SJCRH30 (cell line): ENCODE results near the gene CXCL16. TPM values are rescaled to one million over a fixed set of nuclear protein-coding genes. Genes with fewer than 3 reads are reported as not detected.
"Not testable (repeated sequence)": the region's sequence is repeated elsewhere in the genome, so short reads cannot be mapped to it uniquely, and the experiment has no call there.

ENCODE experiments used
- DNase-seq, 2 experiments: peaks; one replicate each; pipeline ENCODE4 v3.0.0-alpha.2; 2015 to 2020
- H3K27ac ChIP-seq: fragments of 250-450 bp; sonication (Bioruptor Pico); 2 replicates; pipeline ENCODE4 v1.5.1; 2020; ENCODE audit warnings: mild to moderate bottlenecking, moderate library complexity
- H3K27me3 ChIP-seq: fragments of 250-450 bp; sonication (Bioruptor Pico); 2 replicates; pipeline ENCODE4 v1.5.1; 2020; ENCODE audit warnings: mild to moderate bottlenecking, moderate library complexity
- H3K36me3 ChIP-seq: fragments of 250-450 bp; sonication (Bioruptor Pico); 2 replicates; pipeline ENCODE4 v1.5.1; 2020; ENCODE audit warnings: mild to moderate bottlenecking, moderate library complexity
- H3K4me1 ChIP-seq: fragments of 250-450 bp; sonication (Bioruptor Pico); 2 replicates; pipeline ENCODE4 v1.5.1; 2020; ENCODE audit warnings: mild to moderate bottlenecking, moderate library complexity
- H3K4me3 ChIP-seq: fragments of 250-450 bp; sonication (Bioruptor Pico); 2 replicates; pipeline ENCODE4 v1.5.1; 2020; ENCODE audit warnings: mild to moderate bottlenecking, moderate library complexity
- H3K9me3 ChIP-seq: fragments of 250-450 bp; sonication (Bioruptor Pico); replicated peaks from 2 replicates; pipeline ENCODE4 v1.5.1; 2020; ENCODE audit warnings: mild to moderate bottlenecking, moderate library complexity
- total RNA-seq: library from RNA; depleted of rRNA; stranded (reverse); fragments of >200 nt; shearing (Covaris generic); gene quantifications from 2 replicates; pipeline ENCODE4 v1.2.3, GENCODE V29; 2014; rRNA removed

The CXCL16 gene
- total RNA-seq, 1 experiment from 2014 or later = not detected

DNA sequence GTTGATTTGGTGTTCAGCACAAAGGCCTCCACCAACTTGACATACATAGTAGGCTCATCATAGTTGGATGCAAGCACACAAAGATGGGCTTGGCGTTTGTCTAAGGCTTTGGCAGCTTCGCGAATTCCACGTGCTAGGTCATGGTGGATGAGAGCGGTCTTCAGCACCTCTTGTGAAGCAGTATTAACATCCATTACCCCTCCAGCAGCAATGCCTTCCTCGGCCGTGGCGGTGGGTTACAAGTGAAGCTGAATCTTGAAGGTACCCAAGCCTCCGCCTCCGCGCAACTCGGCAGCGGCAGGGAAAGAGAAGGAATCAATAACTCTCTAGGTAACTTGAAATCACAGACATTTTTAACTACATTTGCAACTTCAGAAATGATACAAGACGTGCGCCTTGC, 34.7 kb downstream of the CXCL16 start:
- no peak for DNase-seq
- no peaks in the 10 kb centered on the region for H3K36me3 ChIP-seq
- no peaks in the 10 kb centered on the region for H3K4me1 ChIP-seq
- no peak overlapping the region for H3K4me3 ChIP-seq
- H3K27ac ChIP-seq = no peak overlapping the region
- H3K9me3 ChIP-seq = no peaks in the 10 kb centered on the region
- no peaks in the 10 kb centered on the region for H3K27me3 ChIP-seq

DNA sequence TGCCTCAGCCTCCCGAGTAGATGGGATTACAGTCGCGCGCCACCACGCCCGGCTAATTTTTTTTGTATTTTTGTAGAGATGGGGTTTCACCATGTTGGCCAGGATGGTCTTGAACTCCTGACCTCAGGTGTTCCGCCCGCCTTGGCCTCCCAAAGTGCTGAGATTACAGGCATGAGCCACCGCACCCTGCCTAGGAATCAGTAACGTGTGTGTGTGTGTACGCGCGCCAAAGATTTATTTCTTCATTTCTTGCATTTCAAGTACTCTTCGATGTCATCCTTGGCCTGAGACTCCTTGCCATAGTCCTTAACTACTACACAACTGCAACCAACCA, 35.2 kb downstream of the CXCL16 start:
- not testable (repeated sequence) for H3K4me1 ChIP-seq, H3K27me3 ChIP-seq, H3K9me3 ChIP-seq, DNase-seq, H3K36me3 ChIP-seq
- peak overlapping the region; percentile 95 for H3K4me3 ChIP-seq
- H3K27ac ChIP-seq = peak overlapping the region; percentile 75

DNA sequence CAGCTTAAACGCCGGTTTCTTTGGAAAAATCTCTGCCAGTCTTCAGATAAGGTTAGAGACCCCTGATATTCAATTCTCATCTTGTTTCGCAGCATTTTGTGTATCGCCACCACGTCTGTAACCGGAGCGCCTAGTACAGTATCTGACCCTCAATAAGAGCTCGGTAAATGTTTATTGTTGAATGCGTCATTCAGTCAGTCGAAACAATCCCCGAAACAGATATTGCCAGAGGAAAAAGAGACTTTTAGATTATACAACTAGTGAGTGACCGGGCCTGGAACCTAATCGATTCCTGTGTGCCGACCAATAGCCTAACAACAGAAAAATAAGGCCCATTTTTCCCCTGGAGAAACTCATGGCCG, 36.4 kb downstream of the CXCL16 start:
- DNase-seq = no peak
- no peaks in the 10 kb centered on the region for H3K36me3 ChIP-seq
- H3K27ac ChIP-seq = no peak overlapping the region; the same call in 1 of the 2 replicates
- H3K27me3 ChIP-seq = no peaks in the 10 kb centered on the region
- H3K9me3 ChIP-seq = no peaks in the 10 kb centered on the region
- peak overlapping the region; percentile 95 for H3K4me3 ChIP-seq
- no peaks in the 10 kb centered on the region for H3K4me1 ChIP-seq

DNA sequence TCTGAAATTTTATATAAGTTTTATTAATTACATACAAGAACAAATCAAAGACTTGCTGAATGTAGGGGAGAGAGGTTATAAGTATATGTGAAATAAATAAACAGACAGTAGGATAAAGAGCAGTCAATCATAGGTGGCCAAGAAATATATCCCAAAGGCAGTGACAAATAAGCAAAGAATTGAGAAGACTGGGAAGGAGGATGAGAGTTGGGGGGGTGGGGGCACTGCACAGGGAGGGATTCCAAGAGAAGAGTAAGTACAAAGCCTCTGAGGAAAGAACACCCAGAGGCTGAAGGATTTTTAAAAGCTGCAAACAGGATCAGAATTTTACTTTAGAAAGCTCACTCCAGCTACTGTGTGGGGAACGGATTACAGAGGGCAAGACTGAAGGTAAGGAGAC, 38.6 kb downstream of the CXCL16 start:
- Histone ChIP-seq H3K27ac (no peak overlapping the region), H3K36me3 (no peaks in the 10 kb centered on the region), H3K4me3 (no peak overlapping the region), H3K9me3 (no peaks in the 10 kb centered on the region), H3K4me1 (no peaks in the 10 kb centered on the region), H3K27me3 (no peaks in the 10 kb centered on the region)
- no peak for DNase-seq

DNA sequence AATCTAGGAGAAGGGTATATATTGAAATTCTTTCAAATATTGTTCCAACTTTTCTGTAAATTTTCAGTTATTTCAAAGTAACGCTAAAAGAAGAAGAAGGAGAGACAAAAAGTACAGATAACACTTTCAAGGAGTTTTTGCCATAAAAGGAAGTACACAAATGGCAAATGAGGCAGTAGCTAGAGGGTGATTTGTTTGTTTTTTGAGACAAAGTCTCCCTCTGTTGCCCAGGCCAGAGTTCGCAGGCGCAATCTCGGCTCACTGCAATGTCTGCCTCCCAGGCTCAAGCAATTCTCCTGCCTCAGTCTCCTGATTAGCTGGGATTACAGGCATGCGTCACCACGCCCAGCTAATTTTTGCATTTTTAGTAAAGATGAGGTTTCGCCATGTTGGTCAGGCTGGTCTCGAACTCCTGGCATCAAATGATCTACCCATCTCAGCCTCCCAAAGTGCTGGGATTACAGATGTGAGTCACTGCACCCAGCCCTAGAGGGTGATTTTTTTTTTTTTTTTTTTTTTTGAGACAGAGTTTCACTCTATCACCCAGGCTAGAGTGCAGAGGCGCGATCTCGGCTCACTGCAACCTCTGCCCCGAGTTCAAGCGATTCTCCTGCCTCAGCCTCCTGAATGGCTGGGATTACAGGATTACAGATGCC, 40.2 kb downstream of the CXCL16 start:
- H3K36me3 ChIP-seq, H3K4me3 ChIP-seq, H3K9me3 ChIP-seq, H3K27me3 ChIP-seq, H3K4me1 ChIP-seq, H3K27ac ChIP-seq, DNase-seq: not testable (repeated sequence)

DNA sequence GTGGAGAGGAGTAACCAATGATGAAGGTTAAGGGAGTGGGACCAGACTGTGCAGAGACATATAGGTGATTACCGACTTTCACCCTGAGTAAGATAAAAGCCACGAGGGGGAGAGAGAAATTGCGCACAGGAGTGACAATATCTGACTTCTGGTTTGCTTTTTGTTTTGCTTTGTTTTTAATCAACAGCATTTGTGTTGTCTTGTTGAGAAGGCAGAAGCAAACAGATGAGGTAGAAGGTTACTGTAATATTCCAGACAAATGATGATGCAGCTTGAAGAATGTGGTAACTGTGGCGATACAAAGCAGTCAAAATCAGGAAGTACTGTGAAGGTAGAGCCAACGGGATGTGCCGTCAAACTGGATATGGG, 43.3 kb downstream of the CXCL16 start:
- no peaks in the 10 kb centered on the region for H3K27me3 ChIP-seq
- no peaks in the 10 kb centered on the region for H3K36me3 ChIP-seq
- H3K4me3 ChIP-seq = no peak overlapping the region
- no peak for DNase-seq
- H3K9me3 ChIP-seq = no peaks in the 10 kb centered on the region
- no peak overlapping the region for H3K27ac ChIP-seq
- no peaks in the 10 kb centered on the region for H3K4me1 ChIP-seq

DNA sequence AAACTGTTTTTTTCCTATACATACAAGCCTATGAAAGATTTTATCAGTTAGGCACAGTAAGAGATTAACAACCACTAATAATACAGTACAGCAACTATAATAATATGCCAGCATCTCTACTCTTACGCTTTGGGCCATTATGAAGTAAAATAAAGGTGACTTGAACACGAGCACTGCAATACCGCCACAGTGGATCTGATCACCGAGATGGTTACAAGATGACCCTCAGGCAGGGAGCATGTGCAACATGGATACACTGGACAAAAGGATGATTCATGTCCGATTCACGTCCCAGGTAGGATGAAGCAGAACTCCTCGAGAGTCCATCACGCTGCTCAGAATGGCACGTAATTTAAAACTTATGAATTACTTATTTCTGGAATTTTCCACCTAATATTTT, 46.3 kb downstream of the CXCL16 start:
- Histone ChIP-seq H3K27me3 (no peaks in the 10 kb centered on the region), H3K4me1 (no peaks in the 10 kb centered on the region), H3K27ac (no peak overlapping the region), H3K9me3 (no peaks in the 10 kb centered on the region), H3K36me3 (peaks cover 14% of the 10 kb centered on the region), H3K4me3 (no peak overlapping the region)
- DNase-seq = no peak

DNA sequence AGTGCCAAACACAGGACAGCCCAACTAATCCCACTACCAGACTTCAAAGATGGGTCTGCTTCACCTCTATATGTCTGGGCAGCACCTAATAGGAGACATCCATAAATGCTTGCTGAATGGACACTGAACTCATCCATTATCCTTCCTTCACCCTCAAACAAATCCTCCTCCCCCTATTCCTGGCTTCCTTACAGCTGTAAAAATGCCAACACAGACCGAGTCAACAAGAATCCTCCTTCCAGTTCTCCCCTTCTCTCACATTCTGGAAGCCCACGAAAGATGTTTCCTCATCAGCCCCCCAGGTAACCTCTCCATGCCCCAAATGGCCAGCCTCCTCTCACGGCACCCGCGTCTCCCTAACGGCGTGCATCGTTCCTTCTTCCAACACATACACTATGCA, 48.0 kb downstream of the CXCL16 start:
- H3K9me3 ChIP-seq = no peaks in the 10 kb centered on the region
- peaks cover 16% of the 10 kb centered on the region for H3K36me3 ChIP-seq

DNA sequence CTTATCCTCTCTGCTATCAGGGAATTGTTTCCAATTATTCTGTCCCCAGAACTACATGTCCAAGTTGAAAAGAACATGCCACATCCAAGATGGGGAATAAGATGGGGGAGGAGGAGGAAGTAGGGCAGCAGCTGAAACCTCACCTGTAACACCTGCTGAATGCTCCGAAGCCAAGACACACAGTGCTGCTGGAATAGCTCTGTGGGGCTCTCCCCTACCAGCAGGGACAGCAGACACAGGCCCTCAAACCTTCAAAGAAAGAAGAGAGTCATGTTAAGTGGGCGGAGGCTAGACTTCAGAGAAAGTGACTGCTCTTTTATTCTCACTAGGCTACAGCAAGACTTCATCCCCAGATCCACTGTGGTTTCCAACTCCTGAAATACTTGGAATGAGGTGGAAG, 49.0 kb downstream of the CXCL16 start:
- no peak for DNase-seq
- Histone ChIP-seq H3K4me3 (no peak overlapping the region), H3K27me3 (no peaks in the 10 kb centered on the region), H3K9me3 (no peaks in the 10 kb centered on the region), H3K36me3 (peaks cover 16% of the 10 kb centered on the region), H3K27ac (no peak overlapping the region), H3K4me1 (no peaks in the 10 kb centered on the region)

More for the DNA sequence above, 48.0 kb downstream of the CXCL16 start:
- DNase-seq = no peak
- Histone ChIP-seq H3K4me3 (no peak overlapping the region), H3K27me3 (no peaks in the 10 kb centered on the region), H3K4me1 (no peaks in the 10 kb centered on the region), H3K27ac (no peak overlapping the region)

DNA sequence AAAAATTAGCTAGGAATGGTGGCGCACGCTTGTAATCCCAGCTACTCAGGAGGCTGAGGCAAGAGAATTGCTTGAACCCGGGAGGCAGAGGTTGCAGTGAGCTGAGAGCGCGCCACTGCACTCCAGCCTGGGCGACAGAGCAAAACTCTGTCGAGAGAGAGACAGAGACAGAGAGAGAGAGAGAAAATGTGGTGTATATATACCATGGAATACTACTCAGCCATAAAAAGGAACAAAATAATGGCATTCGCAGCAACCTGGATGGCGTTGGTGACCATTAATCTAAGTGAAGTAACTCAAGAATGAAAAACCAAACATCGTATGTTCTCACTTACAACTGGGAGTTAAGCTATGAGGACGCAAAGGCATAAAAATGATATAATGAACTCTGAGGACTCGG, 49.9 kb downstream of the CXCL16 start:
- H3K27ac ChIP-seq, DNase-seq, H3K4me1 ChIP-seq, H3K4me3 ChIP-seq, H3K9me3 ChIP-seq, H3K27me3 ChIP-seq: not testable (repeated sequence)
- peaks cover 16% of the 10 kb centered on the region for H3K36me3 ChIP-seq

DNA sequence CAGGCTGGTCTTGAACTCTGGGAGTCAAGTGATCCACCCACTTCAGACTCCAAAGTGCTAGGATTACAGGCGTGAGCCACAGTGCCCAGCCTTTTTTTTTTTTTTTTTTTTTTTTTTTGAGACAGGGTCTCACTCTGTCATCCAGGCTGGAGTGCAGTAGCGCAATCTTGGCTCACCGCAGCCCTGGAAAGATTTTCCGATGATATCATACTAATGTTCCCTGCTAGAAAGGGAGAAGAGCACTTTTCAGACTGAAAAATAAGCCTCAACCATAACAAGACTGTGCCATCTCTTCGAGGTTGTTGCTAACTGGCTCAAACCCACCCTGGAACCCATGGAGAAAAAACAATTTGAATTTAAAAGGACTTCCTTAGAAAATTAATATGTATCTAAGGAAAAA, 56.0 kb downstream of the CXCL16 start:
- not testable (repeated sequence) for DNase-seq, H3K4me1 ChIP-seq, H3K27ac ChIP-seq, H3K36me3 ChIP-seq, H3K27me3 ChIP-seq, H3K4me3 ChIP-seq, H3K9me3 ChIP-seq

Other genes with a start within 250 kb of the CXCL16 start
- 0.08 TPM in 1 of 2 replicates, not detected in the other for gene SPNS2, start 241.0 kb downstream of the CXCL16 start, total RNA-seq
- 37.0 and 40.3 TPM in 2 replicates for gene MYBBP1A, start 184.5 kb downstream of the CXCL16 start, total RNA-seq
- gene GGT6, start 179.4 kb downstream of the CXCL16 start, total RNA-seq = not detected in 2 replicates
- gene SMTNL2, start 155.4 kb downstream of the CXCL16 start, total RNA-seq = 0.23 TPM in 1 of 2 replicates, not detected in the other
- 3.0 and 3.6 TPM in 2 replicates for gene ALOX15, start 98.2 kb downstream of the CXCL16 start, total RNA-seq
- gene PELP1, start 35.8 kb downstream of the CXCL16 start, total RNA-seq = 23.6 and 27.2 TPM in 2 replicates
- 23.3 and 23.9 TPM in 2 replicates for gene ARRB2, start 29.3 kb downstream of the CXCL16 start, total RNA-seq
- 5.5 and 5.6 TPM in 2 replicates for gene MED11, start 8.5 kb downstream of the CXCL16 start, total RNA-seq
- not detected in 2 replicates for gene ZMYND15, start 95 bp downstream of the CXCL16 start, total RNA-seq
- gene TM4SF5, start 32.0 kb upstream of the CXCL16 start, total RNA-seq = not detected in 2 replicates
- gene VMO1, start 46.4 kb upstream of the CXCL16 start, total RNA-seq = 4.3 and 8.3 TPM in 2 replicates
- gene GLTPD2, start 49.0 kb upstream of the CXCL16 start, total RNA-seq = not detected in 2 replicates
- gene PSMB6, start 56.2 kb upstream of the CXCL16 start, total RNA-seq = 120 and 135 TPM in 2 replicates
- 11.7 and 14.8 TPM in 2 replicates for gene PLD2, start 67.2 kb upstream of the CXCL16 start, total RNA-seq
- gene MINK1, start 93.4 kb upstream of the CXCL16 start, total RNA-seq = 12.2 and 12.4 TPM in 2 replicates
- 0.16 and 0.20 TPM in 2 replicates for gene C17orf107, start 159.6 kb upstream of the CXCL16 start, total RNA-seq
- gene CHRNE, start 163.2 kb upstream of the CXCL16 start, total RNA-seq = 0.10 and 0.20 TPM in 2 replicates
- gene GP1BA, start 192.3 kb upstream of the CXCL16 start, total RNA-seq = not detected in 2 replicates
- gene SLC25A11, start 200.1 kb upstream of the CXCL16 start, total RNA-seq = 43.9 and 45.3 TPM in 2 replicates
- gene RNF167, start 200.3 kb upstream of the CXCL16 start, total RNA-seq = 35.7 and 38.7 TPM in 2 replicates
- gene PFN1, start 208.6 kb upstream of the CXCL16 start, total RNA-seq = 1,061 and 1,115 TPM in 2 replicates
- gene ENO3, start 211.2 kb upstream of the CXCL16 start, total RNA-seq = 124 and 129 TPM in 2 replicates
- gene SPAG7, start 227.9 kb upstream of the CXCL16 start, total RNA-seq = 36.8 and 39.1 TPM in 2 replicates
- gene CAMTA2, start 247.7 kb upstream of the CXCL16 start, total RNA-seq = 3.7 and 3.9 TPM in 2 replicates